NB4 (cell line): Measurements from ENCODE around the gene SP140.
A peak's percentile ranks its signal among the peaks of the same experiment; 100 is the strongest.
"Not testable (repeated sequence)": the region's sequence is repeated elsewhere in the genome, so short reads cannot be mapped to it uniquely, and the experiment has no call there.

Experiments
- DNase-seq: peaks from one replicate; pipeline ENCODE4 v3.0.0; 2010; ENCODE audit warnings: low read depth
- H3K4me3 ChIP-seq: one replicate; pipeline ENCODE4 v1.5.1; 2011; ENCODE audit warnings: mild to moderate bottlenecking, low read depth, low read length, moderate library complexity
- MYC ChIP-seq: IDR thresholded peaks from 2 replicates; pipeline ENCODE4 v1.6.1; 2011; ENCODE audit warnings: low read depth, low read length
- POLR2A ChIP-seq: IDR thresholded peaks from 2 replicates; pipeline ENCODE4 v1.6.1; 2011; ENCODE audit warnings: mild to moderate bottlenecking; ENCODE audit not compliant: insufficient read length; ENCODE audit errors: extremely low read depth
- TF ChIP-seq, protein P1 (sequence below): IDR thresholded peaks from one replicate; pipeline ENCODE4 v1.5.1; 2012; ENCODE audit warnings: low read depth, low read length
- TF ChIP-seq, protein P2 (sequence below): IDR thresholded peaks from 2 replicates; pipeline ENCODE4 v1.6.1; 2011; ENCODE audit warnings: low read depth, low read length

Gene SP140

DNA sequence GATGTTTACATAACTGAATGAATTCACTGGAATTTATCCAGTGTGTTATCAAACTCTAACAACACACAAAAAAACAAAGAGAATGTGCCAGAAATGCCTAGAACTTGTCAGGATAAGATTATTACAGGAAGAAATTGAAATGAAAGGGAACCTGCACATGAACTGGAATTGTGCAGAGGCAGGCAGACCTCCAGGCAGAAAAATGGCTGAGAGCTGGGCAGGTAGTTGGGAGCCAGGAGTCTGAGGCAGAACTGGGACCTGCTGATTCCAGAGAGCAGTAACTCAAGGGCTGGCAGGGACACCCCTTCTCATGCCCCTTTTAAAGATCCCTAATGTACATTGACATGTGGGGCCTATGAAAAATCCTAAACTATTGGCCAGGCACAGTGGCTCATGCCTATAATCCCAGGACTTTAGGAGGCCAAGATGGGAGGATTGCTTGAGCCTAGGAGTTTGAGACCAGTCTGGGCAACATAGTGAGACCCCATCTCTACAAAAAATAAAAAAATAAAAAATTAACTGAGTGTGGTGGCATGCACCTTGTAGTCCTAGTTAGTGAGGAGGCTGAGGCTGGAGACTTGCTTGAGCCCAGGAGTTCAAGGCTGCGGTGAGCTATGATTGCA is 5.1 kb upstream of the SP140 start:
- no peak for TF ChIP-seq POLR2A
- TF ChIP-seq, protein P1, sequence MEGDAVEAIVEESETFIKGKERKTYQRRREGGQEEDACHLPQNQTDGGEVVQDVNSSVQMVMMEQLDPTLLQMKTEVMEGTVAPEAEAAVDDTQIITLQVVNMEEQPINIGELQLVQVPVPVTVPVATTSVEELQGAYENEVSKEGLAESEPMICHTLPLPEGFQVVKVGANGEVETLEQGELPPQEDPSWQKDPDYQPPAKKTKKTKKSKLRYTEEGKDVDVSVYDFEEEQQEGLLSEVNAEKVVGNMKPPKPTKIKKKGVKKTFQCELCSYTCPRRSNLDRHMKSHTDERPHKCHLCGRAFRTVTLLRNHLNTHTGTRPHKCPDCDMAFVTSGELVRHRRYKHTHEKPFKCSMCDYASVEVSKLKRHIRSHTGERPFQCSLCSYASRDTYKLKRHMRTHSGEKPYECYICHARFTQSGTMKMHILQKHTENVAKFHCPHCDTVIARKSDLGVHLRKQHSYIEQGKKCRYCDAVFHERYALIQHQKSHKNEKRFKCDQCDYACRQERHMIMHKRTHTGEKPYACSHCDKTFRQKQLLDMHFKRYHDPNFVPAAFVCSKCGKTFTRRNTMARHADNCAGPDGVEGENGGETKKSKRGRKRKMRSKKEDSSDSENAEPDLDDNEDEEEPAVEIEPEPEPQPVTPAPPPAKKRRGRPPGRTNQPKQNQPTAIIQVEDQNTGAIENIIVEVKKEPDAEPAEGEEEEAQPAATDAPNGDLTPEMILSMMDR: no peak
- no peak for TF ChIP-seq MYC
- TF ChIP-seq, protein P2, sequence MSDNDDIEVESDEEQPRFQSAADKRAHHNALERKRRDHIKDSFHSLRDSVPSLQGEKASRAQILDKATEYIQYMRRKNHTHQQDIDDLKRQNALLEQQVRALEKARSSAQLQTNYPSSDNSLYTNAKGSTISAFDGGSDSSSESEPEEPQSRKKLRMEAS: no peak
- H3K4me3 ChIP-seq: peak overlapping the region; percentile 99
- no peak for DNase-seq

DNA sequence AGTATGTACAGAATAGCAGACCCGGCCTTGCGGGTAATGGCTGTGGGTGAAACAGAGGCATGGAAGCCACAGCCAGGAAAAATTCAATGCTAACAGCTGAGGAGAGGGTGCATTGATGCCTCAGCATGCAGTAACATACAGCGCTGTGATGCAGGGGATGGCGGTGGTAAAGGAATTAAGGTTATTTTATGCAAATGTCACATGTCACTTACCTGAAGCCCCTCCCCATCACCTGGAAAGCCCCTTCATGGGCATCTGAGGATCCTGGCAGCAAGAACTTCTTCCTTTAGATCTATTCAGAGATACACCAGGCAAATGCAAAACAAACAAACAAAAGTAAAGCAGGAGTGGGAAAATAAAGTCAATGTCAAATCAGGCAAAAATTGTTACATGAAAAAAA is 4.0 kb upstream of the SP140 start:
- no peak overlapping the region for H3K4me3 ChIP-seq
- no peak for TF ChIP-seq MYC
- no peak for TF ChIP-seq POLR2A
- TF ChIP-seq, protein P2: no peak
- TF ChIP-seq, protein P1: no peak
- DNase-seq: no peak

DNA sequence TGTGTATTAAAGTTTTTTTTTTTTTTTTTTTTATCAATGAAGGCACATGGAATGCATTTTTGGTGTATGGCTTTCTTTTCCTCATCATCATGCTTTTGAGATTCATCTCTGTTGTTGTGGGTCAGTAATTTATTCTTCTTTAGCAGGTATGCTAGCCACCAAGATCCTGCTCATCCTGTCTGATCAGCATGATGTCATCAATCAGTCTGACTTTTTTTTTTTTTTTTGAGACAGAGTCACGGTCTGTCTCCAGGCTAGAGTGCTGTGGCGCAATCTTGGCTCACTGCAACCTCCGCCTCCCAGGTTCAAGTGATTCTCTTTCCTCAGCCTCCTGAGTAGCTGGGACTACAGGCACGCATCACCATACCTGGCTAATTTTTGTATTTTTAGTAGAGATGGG is 2.7 kb upstream of the SP140 start:
- not testable (repeated sequence) for H3K4me3 ChIP-seq
- DNase-seq: peak; percentile 40

DNA sequence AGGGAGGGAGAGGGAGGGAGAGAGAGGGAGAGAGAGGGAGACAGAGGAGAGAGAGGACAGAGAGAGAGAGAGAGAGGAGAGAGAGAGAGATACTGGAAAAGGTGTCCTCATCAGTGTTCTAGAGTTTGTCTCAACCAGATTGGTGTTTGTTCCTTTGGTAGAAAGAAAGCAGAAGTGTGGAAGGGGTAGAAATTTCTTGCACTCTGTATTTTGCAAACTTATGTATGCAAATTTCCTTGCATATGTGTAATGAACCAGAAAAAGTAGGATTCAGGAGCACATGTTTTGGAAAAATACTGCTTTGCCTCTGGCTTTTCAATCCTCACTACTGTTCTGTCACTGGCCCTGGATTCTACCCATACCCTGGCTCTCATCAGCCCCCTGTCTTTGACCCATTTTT is 1.1 kb upstream of the SP140 start:
- no peak for DNase-seq
- H3K4me3 ChIP-seq: no peak overlapping the region
- TF ChIP-seq MYC: no peak
- TF ChIP-seq, protein P1: no peak
- TF ChIP-seq, protein P2: no peak
- no peak for TF ChIP-seq POLR2A

DNA sequence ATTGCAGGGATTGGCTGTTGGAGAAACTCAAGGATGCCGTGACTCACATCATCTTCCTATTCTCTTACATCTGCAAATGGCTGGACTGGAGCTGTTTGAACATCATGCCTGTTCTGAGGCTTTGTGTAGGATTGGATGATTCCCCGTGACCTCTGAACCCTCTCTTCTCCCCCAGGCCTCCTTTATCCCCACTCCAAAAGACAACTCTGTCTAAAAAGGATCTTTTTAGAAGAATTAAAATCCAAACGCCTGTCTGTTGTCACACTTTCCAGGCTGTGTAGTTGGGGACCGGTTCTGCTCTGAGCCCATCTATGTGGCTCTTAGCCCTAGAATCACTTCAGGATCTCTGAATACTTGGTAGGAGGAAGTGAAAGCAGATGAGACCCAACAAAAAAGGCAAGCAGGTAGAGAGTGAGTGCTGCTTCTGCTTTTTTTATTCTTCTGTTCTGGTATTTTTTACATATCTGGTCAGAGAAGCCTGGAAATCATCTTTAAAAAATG is 565 bp downstream of the SP140 start:
- TF ChIP-seq, protein P2: no peak
- TF ChIP-seq, protein P1: no peak
- TF ChIP-seq POLR2A: no peak
- TF ChIP-seq MYC: no peak
- peak; percentile 57 for DNase-seq
- H3K4me3 ChIP-seq: no peak overlapping the region

DNA sequence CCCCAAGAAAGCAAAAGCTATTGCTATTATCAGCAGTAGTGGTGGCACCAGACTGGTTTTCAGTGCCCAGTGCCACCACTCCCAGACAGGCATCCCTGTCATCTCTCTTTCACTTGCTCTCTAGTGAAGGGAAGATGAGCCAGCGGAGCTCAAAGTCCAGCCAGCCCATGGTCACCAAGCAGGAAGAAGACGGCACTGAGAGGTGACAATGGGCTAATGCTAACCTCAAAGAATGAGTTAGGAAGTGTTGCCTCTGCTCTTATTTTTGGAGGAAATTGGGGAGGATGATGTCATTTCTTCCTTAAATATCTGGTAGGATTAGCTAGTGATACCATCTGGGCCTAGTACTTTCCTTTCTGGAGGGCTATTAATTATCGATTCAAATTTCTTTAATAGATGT is 1.7 kb downstream of the SP140 start:
- TF ChIP-seq MYC (no peak), POLR2A (no peak)
- TF ChIP-seq, protein P2: no peak
- TF ChIP-seq, protein P1: no peak
- no peak for DNase-seq
- H3K4me3 ChIP-seq: no peak overlapping the region
